Endothelial cell (in vitro differentiated cells): Measurements from ENCODE around the gene TBC1D1. TPM values are rescaled to one million over a fixed set of nuclear protein-coding genes. Genes with fewer than 3 reads are reported as not detected.
A peak's percentile ranks its signal among the peaks of the same experiment; 100 is the strongest.

ENCODE experiments used
- DNase-seq: peaks from one replicate; pipeline ENCODE4 v3.0.0; 2021; ENCODE audit warnings: low spot score
- H3K27ac Mint-ChIP-seq: one replicate; pipeline ENCODE4 v1.8.0; 2021; ENCODE audit warnings: mixed read lengths, inconsistent platforms; ENCODE audit not compliant: unreplicated experiment
- H3K27me3 Mint-ChIP-seq: one replicate; pipeline ENCODE4 v1.8.0; 2021; ENCODE audit warnings: mild to moderate bottlenecking, moderate library complexity, mixed read lengths, inconsistent platforms; ENCODE audit not compliant: unreplicated experiment
- H3K36me3 Mint-ChIP-seq: one replicate; pipeline ENCODE4 v1.8.0; 2021; ENCODE audit warnings: mild to moderate bottlenecking, low read depth, mixed read lengths, inconsistent platforms; ENCODE audit not compliant: unreplicated experiment
- H3K4me1 Mint-ChIP-seq: one replicate; pipeline ENCODE4 v1.8.0; 2021; ENCODE audit warnings: mild to moderate bottlenecking, mixed read lengths, inconsistent platforms; ENCODE audit not compliant: unreplicated experiment
- H3K4me3 Mint-ChIP-seq: one replicate; pipeline ENCODE4 v1.8.0; 2021; ENCODE audit warnings: mild to moderate bottlenecking, mixed read lengths, inconsistent platforms; ENCODE audit not compliant: unreplicated experiment
- H3K9me3 Mint-ChIP-seq: one replicate; pipeline ENCODE4 v1.8.0; 2021; ENCODE audit warnings: mixed read lengths, inconsistent platforms; ENCODE audit not compliant: unreplicated experiment
- total RNA-seq: library from RNA; stranded (reverse); fragmentation: NEBNext Ultra II Directional; extraction: Animal tissue kit (Norgen Biotek cat#: 25700); gene quantifications from one replicate; pipeline ENCODE4 v1.2.1, GENCODE V29; 2021; ENCODE audit not compliant: unreplicated experiment
- TF ChIP-seq, protein P1 (sequence below): fragments of 200-600 bp; sonication (generic); IDR thresholded peaks from one replicate; pipeline ENCODE4 v1.5.0; 2021; ENCODE audit warnings: antibody characterized with exemption; ENCODE audit not compliant: unreplicated experiment

Gene TBC1D1
- total RNA-seq, 1 donor from 2014 or later: 139 TPM

DNA sequence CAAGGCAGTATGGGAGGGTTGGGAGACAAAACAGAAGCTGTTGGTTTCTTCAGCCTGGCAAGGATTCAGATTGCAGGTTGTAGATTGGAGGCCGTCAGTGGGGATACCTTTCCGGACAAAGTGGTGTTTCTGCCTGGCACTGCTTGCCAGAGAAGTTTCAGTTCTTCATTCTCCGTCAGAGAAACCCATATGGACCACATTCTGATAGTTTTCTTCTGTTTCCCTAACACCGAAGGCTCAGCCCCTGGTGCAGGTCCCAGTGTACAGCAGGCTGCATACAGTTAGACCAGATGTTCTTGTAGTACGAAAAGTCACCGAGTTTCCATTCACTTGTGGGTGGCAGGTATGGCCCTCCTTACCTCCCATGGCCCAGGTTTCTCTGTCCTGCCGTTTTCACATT lies 176.6 kb downstream of the TBC1D1 start:
- Mint-ChIP-seq H3K27ac (no peak overlapping the region), H3K4me1 (peaks cover 27% of the 10 kb centered on the region), H3K27me3 (peaks cover 5% of the 10 kb centered on the region), H3K9me3 (no peaks in the 10 kb centered on the region), H3K4me3 (no peak overlapping the region), H3K36me3 (no peaks in the 10 kb centered on the region)
- TF ChIP-seq, protein P1, sequence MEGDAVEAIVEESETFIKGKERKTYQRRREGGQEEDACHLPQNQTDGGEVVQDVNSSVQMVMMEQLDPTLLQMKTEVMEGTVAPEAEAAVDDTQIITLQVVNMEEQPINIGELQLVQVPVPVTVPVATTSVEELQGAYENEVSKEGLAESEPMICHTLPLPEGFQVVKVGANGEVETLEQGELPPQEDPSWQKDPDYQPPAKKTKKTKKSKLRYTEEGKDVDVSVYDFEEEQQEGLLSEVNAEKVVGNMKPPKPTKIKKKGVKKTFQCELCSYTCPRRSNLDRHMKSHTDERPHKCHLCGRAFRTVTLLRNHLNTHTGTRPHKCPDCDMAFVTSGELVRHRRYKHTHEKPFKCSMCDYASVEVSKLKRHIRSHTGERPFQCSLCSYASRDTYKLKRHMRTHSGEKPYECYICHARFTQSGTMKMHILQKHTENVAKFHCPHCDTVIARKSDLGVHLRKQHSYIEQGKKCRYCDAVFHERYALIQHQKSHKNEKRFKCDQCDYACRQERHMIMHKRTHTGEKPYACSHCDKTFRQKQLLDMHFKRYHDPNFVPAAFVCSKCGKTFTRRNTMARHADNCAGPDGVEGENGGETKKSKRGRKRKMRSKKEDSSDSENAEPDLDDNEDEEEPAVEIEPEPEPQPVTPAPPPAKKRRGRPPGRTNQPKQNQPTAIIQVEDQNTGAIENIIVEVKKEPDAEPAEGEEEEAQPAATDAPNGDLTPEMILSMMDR: no peak
- no peak for DNase-seq

DNA sequence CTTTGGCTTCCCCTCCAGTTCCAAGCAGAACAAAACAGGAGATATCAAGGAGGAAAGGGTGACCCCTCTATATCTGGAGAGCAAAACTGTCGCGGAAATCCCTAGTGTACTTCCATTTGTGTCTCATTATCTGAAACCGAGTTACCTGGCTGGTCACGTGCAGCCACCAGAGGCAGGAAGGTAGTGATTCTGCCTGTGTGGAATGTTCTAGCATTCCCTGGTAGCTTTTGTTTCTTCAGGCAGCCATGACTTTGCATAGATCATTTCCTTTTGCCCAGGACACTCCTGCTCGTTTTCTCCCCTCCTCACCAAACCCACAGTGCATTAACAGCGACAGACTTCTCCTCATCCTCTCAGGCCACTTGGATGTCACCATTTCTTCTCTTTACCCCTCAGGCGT lies 177.2 kb downstream of the TBC1D1 start:
- Mint-ChIP-seq H3K27me3 (peaks cover 5% of the 10 kb centered on the region), H3K36me3 (no peaks in the 10 kb centered on the region), H3K4me3 (no peak overlapping the region), H3K27ac (peak overlapping the region; percentile 88), H3K9me3 (no peaks in the 10 kb centered on the region), H3K4me1 (peaks cover 23% of the 10 kb centered on the region)
- TF ChIP-seq, protein P1: no peak
- DNase-seq: no peak

DNA sequence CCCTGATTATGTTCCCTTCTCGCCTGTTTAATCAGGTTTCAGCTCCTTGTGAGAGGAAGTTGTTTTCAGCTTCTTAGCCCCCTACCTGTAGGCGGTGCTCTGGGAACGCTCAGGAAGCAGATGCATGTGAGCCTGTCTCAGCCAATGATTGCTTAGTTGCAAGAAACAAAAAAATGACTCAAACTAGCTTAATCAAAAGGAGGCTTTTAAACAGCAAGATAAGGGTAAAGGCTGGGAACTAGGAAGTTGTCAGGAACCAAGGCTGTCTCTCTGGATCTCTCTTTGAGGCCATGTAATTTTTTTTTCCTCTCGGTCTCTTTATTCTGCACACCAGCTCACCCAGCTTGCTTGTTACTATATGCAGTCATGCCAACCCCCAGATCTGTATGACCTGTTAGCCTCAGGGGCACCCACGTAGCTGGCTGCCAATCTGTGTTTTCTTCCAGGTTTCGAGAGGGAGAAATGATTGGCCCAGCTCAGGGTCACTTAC lies 178.4 kb downstream of the TBC1D1 start:
- H3K4me1 Mint-ChIP-seq: peaks cover 26% of the 10 kb centered on the region
- H3K36me3 Mint-ChIP-seq: no peaks in the 10 kb centered on the region
- TF ChIP-seq, protein P1: no peak
- no peaks in the 10 kb centered on the region for H3K9me3 Mint-ChIP-seq
- no peak overlapping the region for H3K4me3 Mint-ChIP-seq
- H3K27me3 Mint-ChIP-seq: peaks cover 5% of the 10 kb centered on the region
- peak overlapping the region; percentile 78 for H3K27ac Mint-ChIP-seq
- DNase-seq: peak; percentile 55

DNA sequence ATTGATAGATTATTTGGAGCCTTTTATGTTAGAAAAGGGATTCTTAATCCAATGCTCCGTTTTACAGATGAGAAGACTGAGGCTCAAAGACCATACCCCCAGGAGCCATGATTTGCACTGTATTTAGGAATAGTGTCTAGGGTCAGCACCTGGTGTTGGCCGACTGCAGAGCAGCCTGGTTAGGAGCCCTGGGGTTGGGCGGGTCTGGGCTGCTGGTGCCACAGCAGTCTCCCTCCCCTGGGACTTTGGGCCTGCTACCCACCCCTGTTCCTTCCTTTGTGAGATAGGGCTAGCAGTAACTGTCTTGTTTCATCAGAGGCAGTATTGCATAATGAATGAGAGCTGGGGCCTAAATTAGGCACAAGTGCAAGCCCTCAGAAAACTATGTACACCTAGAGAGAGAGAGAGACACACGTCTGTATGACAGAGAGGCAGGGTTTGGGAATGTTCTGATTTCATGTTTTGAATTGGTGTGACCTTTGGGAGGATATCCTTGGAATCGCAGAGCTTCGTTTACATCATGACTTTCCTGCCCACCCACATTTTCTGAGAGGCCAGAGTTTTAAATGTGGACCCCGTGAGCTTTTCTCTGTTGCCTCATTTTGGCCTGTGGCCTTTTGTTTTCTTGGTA lies 181.0 kb downstream of the TBC1D1 start:
- H3K27ac Mint-ChIP-seq: no peak overlapping the region
- H3K4me1 Mint-ChIP-seq: peaks cover 39% of the 10 kb centered on the region

DNA sequence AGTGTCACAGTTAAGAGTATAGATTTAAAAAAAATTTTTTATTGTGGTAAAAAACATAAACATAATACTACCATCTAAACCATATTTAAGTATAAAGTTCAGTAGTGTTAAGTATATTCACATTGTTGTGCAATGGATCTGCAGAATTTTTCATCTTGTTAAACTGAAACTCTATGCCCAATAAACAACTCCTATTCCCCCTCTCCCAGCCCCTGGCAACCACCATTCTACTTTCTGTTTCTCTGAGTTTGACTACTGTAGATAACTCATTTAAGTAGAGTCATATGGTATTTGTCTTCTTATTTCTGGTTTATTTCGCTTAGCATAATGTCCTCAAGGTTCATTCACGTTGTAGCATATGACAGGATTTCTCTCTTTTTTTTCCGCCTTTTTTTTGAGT lies 181.7 kb downstream of the TBC1D1 start:
- Mint-ChIP-seq H3K27ac (no peak overlapping the region), H3K36me3 (no peaks in the 10 kb centered on the region), H3K9me3 (no peaks in the 10 kb centered on the region), H3K4me3 (no peak overlapping the region), H3K4me1 (peaks cover 44% of the 10 kb centered on the region), H3K27me3 (peaks cover 2% of the 10 kb centered on the region)
- TF ChIP-seq, protein P1: no peak
- DNase-seq: no peak

More for the DNA sequence above, 181.0 kb downstream of the TBC1D1 start:
- no peak for DNase-seq
- peaks cover 4% of the 10 kb centered on the region for H3K27me3 Mint-ChIP-seq
- H3K9me3 Mint-ChIP-seq: no peaks in the 10 kb centered on the region
- H3K36me3 Mint-ChIP-seq: no peaks in the 10 kb centered on the region
- no peak overlapping the region for H3K4me3 Mint-ChIP-seq
- TF ChIP-seq, protein P1: no peak
